PC-3 (cell line): ENCODE measurements around the gene URM1.

Source experiments
- EZH2 ChIP-seq: fragments of 300-600 bp; sonication (generic); IDR thresholded peaks from one replicate; pipeline ENCODE4 v1.6.1; 2017; ENCODE audit warnings: antibody characterized with exemption, mild to moderate bottlenecking, low read length; ENCODE audit not compliant: unreplicated experiment
- EZH2phosphoT487 ChIP-seq: fragments of 300-600 bp; sonication (generic); IDR thresholded peaks from 2 replicates; pipeline ENCODE4 v1.6.1; 2018; ENCODE audit warnings: mild to moderate bottlenecking, antibody characterized with exemption, low read length, borderline replicate concordance
- TF ChIP-seq, protein P1 (sequence below): fragments of 300-600 bp; sonication (generic); conservative IDR thresholded peaks from 2 replicates; pipeline ENCODE4 v1.5.1; 2017; ENCODE audit warnings: antibody characterized with exemption, low read depth, mild to moderate bottlenecking, low read length

DNA sequence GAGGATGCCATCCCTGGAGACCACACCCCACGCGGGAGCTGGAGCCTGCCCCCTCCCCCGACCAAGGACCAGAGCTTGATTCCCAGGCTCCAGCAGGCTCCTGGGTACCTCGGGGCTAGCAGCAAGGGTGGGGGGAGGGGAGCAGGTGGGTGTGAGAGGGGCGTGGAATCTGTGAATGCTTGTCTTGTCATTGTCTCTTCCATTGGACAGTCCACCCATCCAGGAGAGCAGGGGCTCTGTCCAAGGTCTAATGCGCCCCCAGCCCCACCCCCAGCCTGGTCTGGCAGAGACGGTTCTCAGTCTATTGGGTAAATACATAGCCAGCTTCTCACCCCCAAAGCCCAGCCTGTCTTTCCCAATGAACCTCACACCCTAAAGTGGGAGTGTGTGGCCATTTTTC is 22.8 kb downstream of the URM1 start:
- TF ChIP-seq EZH2phosphoT487 = no peak
- no peak for TF ChIP-seq EZH2
- TF ChIP-seq, protein P1, sequence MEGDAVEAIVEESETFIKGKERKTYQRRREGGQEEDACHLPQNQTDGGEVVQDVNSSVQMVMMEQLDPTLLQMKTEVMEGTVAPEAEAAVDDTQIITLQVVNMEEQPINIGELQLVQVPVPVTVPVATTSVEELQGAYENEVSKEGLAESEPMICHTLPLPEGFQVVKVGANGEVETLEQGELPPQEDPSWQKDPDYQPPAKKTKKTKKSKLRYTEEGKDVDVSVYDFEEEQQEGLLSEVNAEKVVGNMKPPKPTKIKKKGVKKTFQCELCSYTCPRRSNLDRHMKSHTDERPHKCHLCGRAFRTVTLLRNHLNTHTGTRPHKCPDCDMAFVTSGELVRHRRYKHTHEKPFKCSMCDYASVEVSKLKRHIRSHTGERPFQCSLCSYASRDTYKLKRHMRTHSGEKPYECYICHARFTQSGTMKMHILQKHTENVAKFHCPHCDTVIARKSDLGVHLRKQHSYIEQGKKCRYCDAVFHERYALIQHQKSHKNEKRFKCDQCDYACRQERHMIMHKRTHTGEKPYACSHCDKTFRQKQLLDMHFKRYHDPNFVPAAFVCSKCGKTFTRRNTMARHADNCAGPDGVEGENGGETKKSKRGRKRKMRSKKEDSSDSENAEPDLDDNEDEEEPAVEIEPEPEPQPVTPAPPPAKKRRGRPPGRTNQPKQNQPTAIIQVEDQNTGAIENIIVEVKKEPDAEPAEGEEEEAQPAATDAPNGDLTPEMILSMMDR = no peak
